Measurements from ENCODE around the gene WFDC2.

The WFDC2 gene

DNA sequence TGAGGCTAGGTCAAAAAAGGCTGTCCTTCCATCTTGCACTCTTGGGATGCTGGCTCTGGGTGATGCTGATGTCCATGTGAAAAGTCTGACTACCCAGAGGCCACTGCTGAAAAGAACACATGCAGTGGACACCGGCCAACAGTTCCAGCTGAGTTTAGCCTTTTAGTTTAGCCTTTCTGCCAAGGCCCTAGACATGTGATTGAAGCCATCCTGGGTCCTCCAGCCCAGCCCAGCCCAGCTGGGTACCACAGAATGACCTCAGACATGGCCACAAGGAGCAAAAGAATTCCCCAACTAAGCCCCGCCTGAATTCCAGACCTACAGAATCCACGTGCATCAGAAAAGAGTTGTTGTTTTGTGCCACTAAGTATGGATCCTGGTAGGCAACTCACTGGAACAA is 36.2 kb upstream of the WFDC2 start:
- TF ChIP-seq SIN3A (IDR thresholded peaks at IDR 0.05; ENCODE audit: borderline replicate concordance, insufficient read depth, low read length) (no peak), POLR2AphosphoS5 (IDR thresholded peaks at IDR 0.05; ENCODE audit: low read depth, low read length) (no peak), TAF1 (IDR thresholded peaks at IDR 0.05; ENCODE audit: borderline replicate concordance, insufficient read depth, low read length) (no peak), FOXP2 (optimal IDR thresholded peaks at IDR 0.05; ENCODE audit: borderline replicate concordance, extremely low read depth, extremely low read length, insufficient read depth) (no peak)
- TF ChIP-seq, protein P1, sequence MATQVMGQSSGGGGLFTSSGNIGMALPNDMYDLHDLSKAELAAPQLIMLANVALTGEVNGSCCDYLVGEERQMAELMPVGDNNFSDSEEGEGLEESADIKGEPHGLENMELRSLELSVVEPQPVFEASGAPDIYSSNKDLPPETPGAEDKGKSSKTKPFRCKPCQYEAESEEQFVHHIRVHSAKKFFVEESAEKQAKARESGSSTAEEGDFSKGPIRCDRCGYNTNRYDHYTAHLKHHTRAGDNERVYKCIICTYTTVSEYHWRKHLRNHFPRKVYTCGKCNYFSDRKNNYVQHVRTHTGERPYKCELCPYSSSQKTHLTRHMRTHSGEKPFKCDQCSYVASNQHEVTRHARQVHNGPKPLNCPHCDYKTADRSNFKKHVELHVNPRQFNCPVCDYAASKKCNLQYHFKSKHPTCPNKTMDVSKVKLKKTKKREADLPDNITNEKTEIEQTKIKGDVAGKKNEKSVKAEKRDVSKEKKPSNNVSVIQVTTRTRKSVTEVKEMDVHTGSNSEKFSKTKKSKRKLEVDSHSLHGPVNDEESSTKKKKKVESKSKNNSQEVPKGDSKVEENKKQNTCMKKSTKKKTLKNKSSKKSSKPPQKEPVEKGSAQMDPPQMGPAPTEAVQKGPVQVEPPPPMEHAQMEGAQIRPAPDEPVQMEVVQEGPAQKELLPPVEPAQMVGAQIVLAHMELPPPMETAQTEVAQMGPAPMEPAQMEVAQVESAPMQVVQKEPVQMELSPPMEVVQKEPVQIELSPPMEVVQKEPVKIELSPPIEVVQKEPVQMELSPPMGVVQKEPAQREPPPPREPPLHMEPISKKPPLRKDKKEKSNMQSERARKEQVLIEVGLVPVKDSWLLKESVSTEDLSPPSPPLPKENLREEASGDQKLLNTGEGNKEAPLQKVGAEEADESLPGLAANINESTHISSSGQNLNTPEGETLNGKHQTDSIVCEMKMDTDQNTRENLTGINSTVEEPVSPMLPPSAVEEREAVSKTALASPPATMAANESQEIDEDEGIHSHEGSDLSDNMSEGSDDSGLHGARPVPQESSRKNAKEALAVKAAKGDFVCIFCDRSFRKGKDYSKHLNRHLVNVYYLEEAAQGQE (IDR thresholded peaks at IDR 0.05; ENCODE audit: insufficient read depth in 1 of 2, low read depth in 2 of 2, low read length in 2 of 2): no peak

DNA sequence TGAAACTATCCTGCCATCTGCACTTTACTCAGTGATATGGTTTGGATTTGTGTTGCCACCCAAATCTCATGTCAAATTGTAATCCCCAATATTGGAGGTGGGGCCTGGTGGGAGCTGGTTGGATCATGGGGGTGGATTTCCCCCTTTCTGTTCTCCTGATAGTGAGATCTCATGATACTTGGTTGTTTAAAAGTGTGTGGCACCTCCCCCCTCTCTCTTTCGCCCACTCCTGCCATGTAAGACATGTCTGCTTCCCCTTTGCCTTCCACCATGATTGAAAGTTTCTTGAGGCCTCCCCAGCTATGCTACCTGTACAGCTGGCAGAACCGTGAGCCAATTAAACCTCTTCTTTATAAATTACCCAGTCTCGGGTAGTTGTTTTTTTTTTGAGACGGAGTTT is 35.6 kb upstream of the WFDC2 start:
- TF ChIP-seq FOXP2 (optimal IDR thresholded peaks at IDR 0.05; ENCODE audit: borderline replicate concordance, extremely low read depth, extremely low read length, insufficient read depth) (no peak), POLR2AphosphoS5 (IDR thresholded peaks at IDR 0.05; ENCODE audit: low read depth, low read length) (no peak), SIN3A (IDR thresholded peaks at IDR 0.05; ENCODE audit: borderline replicate concordance, insufficient read depth, low read length) (no peak), TAF1 (IDR thresholded peaks at IDR 0.05; ENCODE audit: borderline replicate concordance, insufficient read depth, low read length) (no peak)
- TF ChIP-seq, protein P1 (IDR thresholded peaks at IDR 0.05; ENCODE audit: insufficient read depth in 1 of 2, low read depth in 2 of 2, low read length in 2 of 2): no peak

DNA sequence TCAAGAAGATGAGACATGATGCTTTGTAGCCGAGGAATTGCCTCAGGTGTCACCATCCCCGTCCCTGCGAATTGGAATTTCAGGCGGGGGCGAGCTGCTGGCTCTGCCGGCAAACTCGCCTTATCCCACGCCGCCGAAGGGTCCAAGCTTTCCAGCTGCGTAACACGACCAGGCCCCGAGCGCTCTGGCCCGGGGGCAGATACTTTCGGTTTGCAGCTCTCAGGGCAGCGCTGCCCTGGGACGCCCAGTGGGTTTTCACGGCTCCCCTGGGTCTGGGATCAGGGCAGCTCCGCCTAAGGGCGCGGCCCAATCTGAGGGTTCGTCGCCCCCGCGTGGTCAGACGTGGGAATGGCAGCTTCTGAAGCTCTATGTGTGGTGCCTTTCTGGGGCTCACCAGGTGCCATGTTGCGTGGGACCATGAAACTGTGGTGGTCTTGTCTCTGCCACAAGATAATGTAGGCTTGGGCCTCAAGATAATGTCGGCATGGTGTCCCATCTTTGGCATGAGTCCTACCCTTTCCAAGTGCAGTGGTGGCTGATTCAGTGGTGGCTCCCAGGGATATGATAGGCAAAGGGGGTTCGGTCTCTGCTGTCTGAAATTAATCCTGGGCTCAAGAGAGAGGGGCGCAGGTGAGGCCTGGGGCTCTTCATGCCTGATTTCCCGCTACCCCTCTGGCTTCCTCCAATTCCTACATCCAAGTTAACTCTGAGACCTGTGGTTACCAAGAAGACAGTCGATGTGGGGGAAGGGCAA is 32.6 kb upstream of the WFDC2 start:
- TF ChIP-seq TAF1 (IDR thresholded peaks at IDR 0.05; ENCODE audit: borderline replicate concordance, insufficient read depth, low read length): no peak
- no peak for TF ChIP-seq FOXP2 (optimal IDR thresholded peaks at IDR 0.05; ENCODE audit: borderline replicate concordance, extremely low read depth, extremely low read length, insufficient read depth)
- TF ChIP-seq, protein P1 (IDR thresholded peaks at IDR 0.05; ENCODE audit: insufficient read depth in 1 of 2, low read depth in 2 of 2, low read length in 2 of 2): no peak
- TF ChIP-seq SIN3A (IDR thresholded peaks at IDR 0.05; ENCODE audit: borderline replicate concordance, insufficient read depth, low read length): no peak
- TF ChIP-seq POLR2AphosphoS5 (IDR thresholded peaks at IDR 0.05; ENCODE audit: low read depth, low read length): no peak

DNA sequence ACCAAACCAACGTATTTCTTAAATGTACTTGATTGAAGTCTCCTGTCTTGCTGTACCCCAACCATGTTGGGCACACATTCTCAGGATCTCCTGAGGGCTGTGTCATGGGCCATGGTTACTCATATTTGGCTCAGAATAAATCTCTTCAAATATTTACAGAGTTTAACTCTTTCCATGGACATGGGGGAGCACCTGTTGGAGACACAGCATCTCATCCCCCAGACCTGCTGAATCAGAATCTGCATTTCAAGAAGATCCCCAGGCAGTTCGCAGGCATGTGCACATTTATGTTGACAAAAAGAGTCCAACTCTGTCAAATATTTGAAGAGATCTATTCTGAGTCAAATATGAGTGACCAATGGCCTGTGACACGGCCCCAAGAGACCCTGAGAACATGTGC is 29.1 kb upstream of the WFDC2 start:
- TF ChIP-seq FOXP2 (optimal IDR thresholded peaks at IDR 0.05; ENCODE audit: borderline replicate concordance, extremely low read depth, extremely low read length, insufficient read depth) (no peak), TAF1 (IDR thresholded peaks at IDR 0.05; ENCODE audit: borderline replicate concordance, insufficient read depth, low read length) (no peak), POLR2AphosphoS5 (IDR thresholded peaks at IDR 0.05; ENCODE audit: low read depth, low read length) (no peak), SIN3A (IDR thresholded peaks at IDR 0.05; ENCODE audit: borderline replicate concordance, insufficient read depth, low read length) (no peak)
- TF ChIP-seq, protein P1 (IDR thresholded peaks at IDR 0.05; ENCODE audit: insufficient read depth in 1 of 2, low read depth in 2 of 2, low read length in 2 of 2): no peak
